M059J (cell line): ENCODE results near the gene SHANK1. TPM values are rescaled to one million over a fixed set of nuclear protein-coding genes. Genes with fewer than 3 reads are reported as not detected.

Experiments
- DNase-seq: peaks from one replicate; pipeline ENCODE4 v3.0.0-alpha.2; 2012; ENCODE audit warnings: low read depth
- total RNA-seq: library from RNA; depleted of rRNA; stranded (reverse); fragments of >200 nt; shearing (Covaris generic); gene quantifications from 2 replicates; pipeline ENCODE4 v1.2.3, GENCODE V29; 2014

The SHANK1 gene
- total RNA-seq, 1 experiment from 2014 or later = 0.15 TPM

GRCh38 chr19:50711805-50712204 lies 7.8 kb downstream of the SHANK1 start:
- DNase-seq = no peak

DNA sequence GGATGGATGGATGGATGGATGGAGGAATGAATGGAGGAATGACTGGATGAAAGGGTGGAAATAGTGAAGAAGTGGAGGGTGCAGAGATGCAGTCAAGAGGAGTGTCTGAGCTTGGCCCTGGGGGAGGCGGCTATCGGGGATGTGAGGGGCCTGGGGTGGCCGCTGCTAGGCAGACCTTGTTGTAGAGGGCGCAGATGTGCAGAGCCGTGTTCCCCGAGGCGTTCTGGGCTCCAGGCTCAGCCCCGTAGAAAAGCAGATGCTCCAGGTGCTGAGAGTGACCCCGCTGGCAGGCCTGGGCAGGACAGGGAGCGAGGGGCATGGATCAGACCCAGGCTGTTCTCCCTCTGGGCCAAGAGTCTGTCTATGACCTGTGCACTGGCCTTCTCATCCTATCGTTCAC lies 8.4 kb downstream of the SHANK1 start:
- no peak for DNase-seq

DNA sequence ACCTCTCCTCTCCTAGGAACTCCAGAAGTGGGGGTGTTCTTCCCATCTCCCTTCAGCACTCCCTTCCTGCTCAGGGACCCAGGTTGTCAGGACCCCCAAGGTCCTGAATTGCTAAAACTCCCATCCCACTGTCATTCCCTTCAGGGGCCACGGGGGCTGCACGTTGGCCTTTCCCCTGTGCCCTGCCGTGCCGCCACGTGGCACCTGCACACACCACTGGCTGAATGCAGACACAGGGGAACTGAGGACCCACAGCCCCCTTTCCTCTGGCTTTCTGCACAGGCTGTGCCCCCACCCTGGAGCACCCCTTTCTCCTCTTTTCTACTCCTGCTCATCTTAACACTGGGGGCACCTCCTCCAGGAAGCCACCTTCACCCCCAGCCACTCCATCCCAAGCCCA lies 9.0 kb downstream of the SHANK1 start:
- no peak for DNase-seq

- DNase-seq = no peak
Observed at GRCh38 chr19:50710094-50710493, 9.5 kb downstream of the SHANK1 start.

- no peak for DNase-seq
Observed at GRCh38 chr19:50708179-50708879, 11.3 kb downstream of the SHANK1 start.

DNA sequence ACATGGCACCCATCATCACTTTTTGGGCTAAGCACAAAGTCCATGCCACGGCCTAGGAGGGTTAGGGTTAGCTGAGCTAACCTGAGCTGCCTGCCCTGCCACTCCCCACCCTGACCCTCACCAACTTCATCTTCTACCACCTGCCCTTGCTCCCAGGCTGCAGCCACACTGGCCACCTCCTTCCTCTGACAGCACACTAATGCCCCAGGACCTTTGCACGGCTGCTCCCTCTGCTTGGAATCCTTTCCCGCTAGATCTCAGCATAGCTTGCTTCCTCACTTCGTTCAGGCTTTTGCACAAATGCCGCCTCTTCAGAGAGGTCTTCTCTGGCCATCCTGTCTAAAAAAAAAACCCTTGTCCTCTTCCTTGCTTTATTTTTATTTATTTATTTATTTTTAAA lies 13.2 kb downstream of the SHANK1 start:
- DNase-seq = no peak

DNA sequence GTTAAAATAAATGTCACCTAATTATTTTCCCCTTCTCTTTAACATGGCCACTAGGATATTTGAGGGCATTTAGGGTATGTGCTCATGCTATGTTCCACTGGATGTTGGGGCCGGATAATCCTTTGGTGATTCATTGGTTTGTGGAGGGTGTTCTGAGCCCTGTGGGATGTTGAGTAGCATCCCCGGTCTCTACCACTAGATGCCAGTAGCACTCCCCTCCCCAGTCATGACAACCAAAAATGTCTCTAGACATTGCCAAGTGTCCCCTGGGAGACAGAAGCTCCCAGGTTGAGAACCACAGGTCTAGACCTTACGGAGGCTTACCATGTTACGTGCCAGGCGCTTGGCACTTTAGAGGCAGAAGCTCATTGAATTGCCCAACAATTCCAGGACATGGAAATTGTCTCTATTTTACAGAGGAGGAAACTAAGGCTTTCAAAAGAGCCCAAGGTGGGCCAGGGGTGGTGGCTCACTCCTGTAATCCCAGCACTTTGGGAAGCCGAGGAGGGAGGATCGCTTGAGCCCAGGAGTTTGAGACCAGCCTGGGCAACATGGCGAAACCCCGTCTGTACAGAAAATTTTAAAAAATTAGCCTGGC lies 14.1 kb downstream of the SHANK1 start:
- DNase-seq = peak; percentile 64

DNA sequence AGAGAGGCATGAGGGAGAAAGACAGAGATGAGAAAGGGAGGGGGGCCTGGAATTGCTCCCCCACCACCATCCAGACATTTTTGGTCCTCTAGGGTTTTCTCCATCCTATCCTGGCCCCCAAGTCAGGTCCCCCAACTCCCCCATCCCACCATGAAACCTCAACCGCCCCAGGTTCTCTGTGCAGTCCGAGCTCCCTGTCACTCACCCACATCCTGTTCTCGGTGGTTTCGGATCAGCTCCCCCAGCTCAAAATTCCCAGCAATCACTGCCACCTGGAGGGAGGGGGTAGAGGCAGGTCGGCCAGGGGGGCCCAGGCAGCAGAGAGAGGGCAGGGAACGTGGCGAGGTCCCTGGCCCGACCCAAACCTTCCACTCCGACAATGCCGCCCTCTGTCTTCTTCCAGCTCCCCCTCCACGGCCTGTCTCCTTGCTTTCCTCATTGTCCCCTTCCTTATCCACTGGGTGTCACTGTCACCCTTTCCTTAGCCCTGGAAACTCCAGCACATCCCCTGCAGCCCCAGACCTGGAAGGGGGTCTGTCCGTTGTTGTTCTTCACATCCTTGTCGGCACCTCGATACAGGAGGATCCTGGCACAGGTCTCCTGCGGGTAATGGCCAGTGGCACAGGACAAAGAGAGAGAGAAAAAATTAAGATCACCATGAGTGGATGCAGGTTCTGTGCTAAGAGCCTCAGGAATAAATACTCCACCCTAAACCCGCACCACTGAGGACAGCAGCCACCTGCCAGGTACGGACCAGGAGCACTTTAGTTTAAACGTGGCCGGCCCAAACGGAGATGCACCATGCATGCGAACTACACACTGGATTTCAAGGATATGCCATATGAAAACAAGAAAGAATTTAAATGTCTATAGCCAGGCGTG lies 15.4 kb downstream of the SHANK1 start:
- DNase-seq = peak; percentile 19

DNA sequence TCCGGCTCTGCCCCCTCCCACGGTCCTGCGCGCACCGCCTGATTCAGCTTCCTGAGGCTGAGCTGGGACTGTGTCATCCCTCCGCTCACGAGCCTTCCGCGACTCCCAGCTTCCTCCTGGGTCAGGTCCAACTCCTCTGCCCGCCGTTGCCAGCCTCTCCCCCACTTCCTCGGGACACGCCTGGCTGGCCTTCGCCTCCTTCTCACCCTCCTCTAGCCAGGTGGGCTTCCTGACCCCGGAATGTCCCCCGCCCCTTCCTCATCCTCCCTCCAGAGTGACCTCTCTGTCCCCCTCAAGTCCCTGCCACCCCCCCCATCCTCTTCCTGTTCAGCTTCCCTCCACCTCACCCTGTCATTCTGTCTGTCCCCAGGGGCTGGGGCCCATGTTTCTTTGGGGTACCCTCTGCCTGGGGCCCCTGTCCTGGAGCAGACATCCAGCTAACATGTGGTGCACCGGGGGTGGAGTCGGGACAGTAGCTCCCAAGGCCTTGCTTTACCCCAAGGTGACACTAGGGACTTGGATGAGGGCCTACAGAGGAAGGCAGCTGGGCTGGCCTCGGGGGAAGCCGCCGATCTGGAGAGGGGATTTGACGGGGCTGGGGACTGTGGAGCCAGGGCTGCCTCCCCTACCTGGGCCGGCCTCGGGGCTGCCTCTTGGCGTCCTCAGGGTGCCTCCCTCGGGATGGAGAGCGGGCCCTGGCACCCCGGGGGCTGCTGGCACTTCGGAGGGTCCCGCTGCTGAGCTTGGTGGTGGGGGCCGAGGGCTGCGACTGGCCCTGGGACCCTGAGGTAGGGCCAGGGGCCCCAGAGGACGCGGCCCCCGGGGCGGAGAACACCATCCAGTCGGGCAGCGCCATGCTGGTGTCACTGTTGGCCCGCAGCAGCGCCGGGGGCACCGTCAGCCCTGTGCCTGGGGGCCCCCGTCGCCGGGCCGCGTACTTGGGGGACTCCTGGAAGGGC lies 16.5 kb downstream of the SHANK1 start:
- DNase-seq = peak; percentile 45

DNA sequence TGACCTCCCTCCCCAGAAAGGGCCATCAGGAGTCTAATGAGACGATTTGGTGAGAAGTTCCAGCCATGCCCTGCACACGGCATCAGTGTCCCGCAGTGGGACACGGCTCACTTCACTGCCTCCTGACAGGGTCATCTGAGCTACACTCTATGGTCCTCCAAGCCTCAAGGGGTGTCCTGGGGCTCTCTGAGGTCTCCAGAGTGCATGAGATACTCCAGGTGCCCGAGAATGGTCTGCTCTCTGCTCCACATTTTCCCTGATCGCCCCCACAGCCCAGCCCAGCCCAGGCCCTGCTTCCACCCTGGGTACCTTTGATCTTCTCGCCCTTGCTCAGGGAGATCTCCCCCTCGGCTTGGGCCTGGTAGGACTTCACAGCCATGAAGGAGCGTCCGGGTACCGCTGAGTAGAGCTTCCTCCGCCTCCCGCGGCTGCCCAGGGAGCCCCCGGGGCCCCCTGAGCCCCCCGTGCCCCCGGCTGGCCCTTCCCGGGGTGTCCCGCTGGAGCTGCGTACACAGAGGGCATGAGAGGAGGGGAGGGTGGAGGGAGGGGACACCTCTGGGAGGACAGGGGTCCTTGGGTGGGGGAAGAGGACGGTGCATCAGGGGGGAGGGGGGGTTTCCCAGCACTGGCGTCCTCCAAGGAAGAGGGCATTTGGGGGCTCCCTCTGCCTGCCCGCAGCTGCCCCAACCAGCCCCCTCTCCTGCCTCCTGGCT lies 17.3 kb downstream of the SHANK1 start:
- no peak for DNase-seq

DNA sequence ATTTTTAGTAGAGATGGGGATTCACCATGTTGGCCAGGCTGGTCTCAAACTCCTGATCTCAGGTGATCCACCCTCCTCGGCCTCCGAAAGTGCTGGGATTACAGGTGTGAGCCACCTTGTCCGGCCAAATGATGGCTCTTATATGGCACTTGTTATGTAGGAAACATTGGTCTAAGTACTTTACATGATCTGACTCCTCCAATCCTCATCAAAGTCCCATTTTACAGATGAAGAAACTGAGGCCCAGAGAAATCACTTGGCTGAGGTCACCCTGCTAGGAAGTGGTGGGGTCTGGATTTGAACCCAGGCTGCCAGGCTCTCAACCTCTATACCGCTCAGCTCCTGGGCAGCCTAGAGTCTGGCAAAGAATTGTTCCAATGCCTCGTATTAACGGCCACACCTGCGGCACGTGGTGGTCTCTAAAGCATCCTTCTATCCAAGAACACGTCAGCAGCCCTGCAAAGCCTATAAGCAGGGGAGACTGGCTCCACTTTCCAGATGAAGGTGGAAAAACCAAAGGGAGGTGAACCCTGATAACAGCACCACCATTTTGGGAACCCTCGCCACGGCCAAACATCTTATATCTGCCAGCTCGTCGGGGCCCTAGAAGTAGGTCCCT lies 18.1 kb downstream of the SHANK1 start:
- no peak for DNase-seq

DNA sequence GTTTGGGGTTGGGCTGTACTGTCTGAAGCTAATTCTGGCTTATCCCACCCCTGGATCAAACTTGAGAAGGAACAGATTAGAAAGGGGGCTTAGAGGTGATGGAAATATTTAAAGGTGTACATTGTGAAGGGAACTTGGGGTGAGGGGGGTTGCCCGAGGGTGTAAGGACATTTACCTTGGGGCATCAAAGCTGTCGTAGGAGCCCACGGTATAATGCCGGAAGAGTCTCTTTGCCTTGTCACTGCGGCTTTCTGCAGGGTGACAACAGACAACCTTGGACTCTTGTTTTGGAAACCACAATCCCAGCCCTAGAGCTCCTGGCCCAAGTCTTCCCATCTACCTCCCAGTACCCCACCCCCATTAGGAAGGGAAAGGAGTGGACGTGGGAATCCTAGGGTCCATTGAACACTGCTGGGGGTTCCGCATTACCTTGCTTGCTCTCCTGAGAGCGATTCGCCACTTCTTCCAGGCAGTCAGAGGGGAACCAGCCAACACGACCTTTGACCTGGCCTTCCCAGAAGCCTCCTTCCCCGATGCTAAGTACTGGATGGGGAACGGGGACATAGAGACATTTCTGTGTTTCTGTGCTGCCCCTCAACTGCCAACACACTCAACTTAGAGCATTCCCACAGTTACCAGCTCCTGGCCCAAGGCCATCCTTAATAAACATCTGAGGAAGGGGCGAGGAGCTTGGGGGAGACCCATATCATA lies 22.0 kb downstream of the SHANK1 start:
- no peak for DNase-seq

DNA sequence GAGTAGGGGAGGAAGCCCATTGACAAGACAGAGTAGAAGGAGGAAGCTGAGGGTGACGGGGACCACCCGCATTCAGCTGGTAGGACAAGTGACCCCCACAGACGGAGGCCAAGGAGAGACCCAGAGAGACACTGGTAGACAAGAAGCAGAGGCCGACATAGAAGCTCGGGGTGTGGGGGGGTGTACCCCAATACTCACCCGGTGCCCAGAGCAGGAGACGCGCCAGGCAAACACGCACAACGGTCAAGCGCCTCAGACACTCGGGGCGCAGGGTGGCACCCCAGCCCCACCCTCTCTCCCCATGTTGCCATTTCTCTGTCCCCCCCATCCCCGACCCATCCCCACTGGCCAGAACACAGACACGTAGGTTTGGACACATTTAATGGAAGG lies 23.5 kb downstream of the SHANK1 start:
- no peak for DNase-seq

GRCh38 chr19:50695251-50696093 lies 24.1 kb downstream of the SHANK1 start:
- DNase-seq = no peak

- no peak for DNase-seq
Observed at GRCh38 chr19:50694815-50695145, 24.8 kb downstream of the SHANK1 start.

DNA sequence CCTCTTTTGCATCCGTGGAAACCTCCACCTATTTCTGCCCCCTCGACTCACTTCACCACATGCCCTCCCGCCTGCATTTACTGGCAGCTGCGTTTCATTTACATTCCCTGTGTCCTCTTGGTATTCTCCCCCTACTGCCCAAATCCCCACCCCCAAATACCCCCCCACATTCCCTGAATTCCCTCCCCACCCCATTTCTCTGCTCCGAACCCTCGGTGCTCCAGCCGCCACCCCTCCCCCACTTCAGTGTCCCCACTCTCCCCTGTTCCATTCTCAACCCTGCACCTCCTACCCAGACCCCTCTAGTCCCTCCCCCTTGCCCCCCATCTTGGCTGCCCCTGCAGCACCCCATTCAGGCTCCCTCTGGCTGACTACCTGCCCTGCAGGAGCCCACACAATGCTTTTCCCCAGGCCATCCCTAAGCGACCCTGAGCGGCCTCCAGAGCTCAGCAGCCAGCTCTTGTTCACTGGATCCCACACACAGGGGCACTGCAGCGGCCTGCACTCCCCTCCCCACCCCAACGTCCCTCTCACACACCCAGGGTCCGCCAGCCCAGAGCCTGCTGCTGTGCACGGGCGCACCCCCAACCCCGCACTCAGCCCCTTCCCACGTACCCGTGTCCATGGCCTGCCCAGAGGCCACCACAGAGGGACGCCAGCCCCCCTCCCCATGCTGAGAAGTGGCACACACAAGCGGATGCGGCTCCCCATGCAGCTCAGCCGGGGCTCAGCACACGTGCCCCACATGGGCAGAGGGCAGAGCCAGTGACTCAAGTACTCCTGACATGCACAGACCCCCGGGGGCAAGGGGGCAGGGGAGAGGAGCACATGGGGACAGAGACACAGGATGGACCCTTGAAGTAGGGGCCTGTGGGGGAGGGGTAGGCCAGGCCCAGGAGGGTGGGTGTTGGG lies 26.3 kb downstream of the SHANK1 start:
- no peak for DNase-seq

DNA sequence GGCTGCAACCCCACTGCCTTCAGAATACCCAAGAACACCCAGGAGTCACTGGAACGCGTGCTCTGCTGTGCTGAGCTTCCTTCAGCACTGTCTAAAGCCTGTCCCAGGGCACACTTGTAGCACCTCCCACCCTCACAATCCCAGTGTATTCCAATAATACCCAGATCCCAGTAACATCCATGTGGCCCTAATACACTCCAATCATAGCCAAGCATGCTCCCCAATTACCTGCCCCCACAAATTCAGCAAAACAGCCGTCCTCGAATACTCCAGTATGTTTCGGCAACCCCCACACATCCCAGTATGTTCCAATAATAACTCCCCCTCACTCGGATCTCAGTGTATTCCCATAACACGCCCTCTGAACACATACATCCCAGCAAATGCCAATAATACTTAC lies 29.2 kb downstream of the SHANK1 start:
- DNase-seq = no peak

DNA sequence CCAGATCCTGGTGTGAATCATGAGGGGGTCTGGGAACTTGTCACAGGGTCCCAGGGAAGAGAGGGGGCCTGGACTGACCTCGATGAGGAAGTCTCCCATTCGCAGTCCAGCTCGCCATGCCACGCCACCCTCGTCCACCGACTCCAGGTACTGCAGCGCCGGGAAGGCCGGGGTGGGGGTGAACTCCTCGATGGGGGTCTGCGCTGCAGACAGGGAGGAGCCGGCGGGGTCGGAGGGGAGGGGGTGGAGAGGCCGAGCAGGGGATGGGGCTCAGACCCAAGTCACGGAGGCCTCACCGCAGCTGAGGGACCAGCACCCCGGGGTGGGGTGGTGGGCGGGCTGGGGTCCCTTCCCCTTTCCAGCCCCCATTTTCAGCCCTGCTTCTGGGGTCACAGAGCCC lies 30.8 kb downstream of the SHANK1 start:
- DNase-seq = no peak
